H1 (cell line): ENCODE results near the gene HORMAD2. TPM values are rescaled to one million over a fixed set of nuclear protein-coding genes. Genes with fewer than 3 reads are reported as not detected.

Experiments used
- CTCF ChIA-PET: fragments of 300-600 bp; sonication (Branson Sonifier 250); formaldehyde crosslinking; loops from one replicate; lab custom pipeline; 2021; ENCODE audit not compliant: partially characterized antibody; lab: Charles Lee
- POLR2A ChIA-PET: fragments of 300-600 bp; sonication (Branson Sonifier 250); formaldehyde crosslinking; loops from one replicate; lab custom pipeline; 2021; ENCODE audit warnings: inconsistent platforms; ENCODE audit not compliant: partially characterized antibody; lab: Charles Lee
- DNase-seq, 2 experiments: peaks; one replicate each; pipeline versions ENCODE4 v3.0.0 to v3.0.0-alpha.2; 2010 to 2022; ENCODE audit warnings: low spot score in 2 of 2, low read depth in 1 of 2, mixed read lengths in 1 of 2
- FAIRE-seq: peaks from 2 replicates; lab custom pipeline; 2011; peaks lifted over from hg19 to GRCh38; lab: Jason Lieb, UNC
- H2AFZ ChIP-seq: 2 replicates; pipeline ENCODE4 v1.8.1; 2012; ENCODE audit warnings: low read length, inconsistent platforms
- H2AK5ac ChIP-seq: 2 replicates; pipeline ENCODE4 v1.6.1; 2013; ENCODE audit warnings: low read depth, low read length
- H2BK120ac ChIP-seq: replicated peaks from 2 replicates; pipeline ENCODE3; 2013; ENCODE audit warnings: low read depth, low read length, inconsistent platforms
- H2BK12ac ChIP-seq: 2 replicates; pipeline ENCODE4 v1.6.1; 2013; ENCODE audit warnings: low read depth, low read length
- H2BK15ac ChIP-seq: 2 replicates; pipeline ENCODE4 v1.6.1; 2013; ENCODE audit warnings: low read length
- H2BK20ac ChIP-seq: 2 replicates; pipeline ENCODE4 v1.6.1; 2013; ENCODE audit warnings: low read length
- H2BK5ac ChIP-seq: 2 replicates; pipeline ENCODE4 v1.6.1; 2013; ENCODE audit warnings: low read depth, low read length
- H3K14ac ChIP-seq: 2 replicates; pipeline ENCODE4 v1.6.1; 2013; ENCODE audit warnings: inconsistent platforms; ENCODE audit not compliant: insufficient read length
- H3K18ac ChIP-seq: 2 replicates; pipeline ENCODE4 v1.6.1; 2013; ENCODE audit warnings: low read length; ENCODE audit errors: extremely low read depth
- H3K23ac ChIP-seq: 2 replicates; pipeline ENCODE4 v1.6.1; 2013; ENCODE audit warnings: inconsistent platforms; ENCODE audit not compliant: insufficient read length
- H3K23me2 ChIP-seq: 2 replicates; pipeline ENCODE4 v1.6.1; 2013; ENCODE audit warnings: low read depth, low read length
- H3K27ac ChIP-seq: 2 replicates; pipeline ENCODE4 v1.6.1; 2011; ENCODE audit warnings: low read depth, low read length, inconsistent platforms
- H3K27me3 ChIP-seq, 4 experiments: replicated peaks in 1 of 4; 1 replicate in 1 of 4; 2 replicates in 3 of 4; pipeline versions ENCODE4 v1.6.1 to v1.8.1; 2011 to 2013; ENCODE audit warnings: low read length in 3 of 4, mild to moderate bottlenecking in 3 of 4, inconsistent platforms in 2 of 4, mixed read lengths in 2 of 4, moderate library complexity in 1 of 4; ENCODE audit not compliant: control insufficient read depth in 3 of 4, insufficient read depth in 3 of 4; ENCODE audit errors: extremely low read depth in 1 of 4
- H3K36me3 ChIP-seq, 4 experiments: 2 replicates each; pipeline versions ENCODE4 v1.6.1 to v1.8.1; 2011 to 2013; ENCODE audit warnings: mild to moderate bottlenecking in 4 of 4, low read length in 3 of 4, moderate library complexity in 2 of 4, control low read depth in 1 of 4, inconsistent platforms in 1 of 4; ENCODE audit not compliant: insufficient read depth in 4 of 4, control insufficient read depth in 2 of 4
- H3K4ac ChIP-seq: replicated peaks from 2 replicates; pipeline ENCODE3; 2013; ENCODE audit warnings: low read length, low read depth, mixed read lengths, inconsistent platforms; ENCODE audit not compliant: insufficient read length
- H3K4me1 ChIP-seq, 4 experiments: replicated peaks in 1 of 4; 1 replicate in 1 of 4; 2 replicates in 3 of 4; pipeline versions ENCODE4 v1.6.1 to v1.8.1; 2011 to 2013; ENCODE audit warnings: low read length in 3 of 4, inconsistent platforms in 2 of 4, mixed read lengths in 1 of 4; ENCODE audit not compliant: insufficient read depth in 4 of 4, control insufficient read depth in 3 of 4
- H3K4me2 ChIP-seq, 2 experiments: 2 replicates each; pipeline versions ENCODE4 v1.6.1 to v1.8.1; 2011 to 2013; ENCODE audit warnings: low read depth in 2 of 2, low read length in 2 of 2, control low read depth in 1 of 2, inconsistent platforms in 1 of 2, mild to moderate bottlenecking in 1 of 2; ENCODE audit not compliant: insufficient read depth in 1 of 2
- H3K4me3 ChIP-seq, 4 experiments: fragments of 200-600, 300-600 bp in 1 of 4; sonication (generic), shearing (Covaris generic), sonication (Bioruptor Twin) in 1 of 4; 2 replicates each; pipeline versions ENCODE4 v1.5.1 to v1.8.1; 2011 to 2016; ENCODE audit warnings: low read length in 4 of 4, low read depth in 3 of 4, control low read depth in 2 of 4, inconsistent platforms in 2 of 4, mild to moderate bottlenecking in 2 of 4, mixed read lengths in 1 of 4, moderate library complexity in 1 of 4; ENCODE audit not compliant: insufficient read depth in 2 of 4; ENCODE audit errors: extremely low read depth in 1 of 4
- H3K56ac ChIP-seq: replicated peaks from 2 replicates; pipeline ENCODE3; 2013; ENCODE audit warnings: low read depth, mild to moderate bottlenecking, mixed read lengths, low read length, inconsistent platforms; ENCODE audit not compliant: insufficient read length
- H3K79me1 ChIP-seq: 2 replicates; pipeline ENCODE4 v1.6.1; 2013; ENCODE audit warnings: low read depth, low read length, control low read depth
- H3K79me2 ChIP-seq, 2 experiments: 2 replicates each; pipeline versions ENCODE4 v1.6.1 to v1.8.1; 2012 to 2013; ENCODE audit warnings: low read length in 2 of 2, mild to moderate bottlenecking in 2 of 2, inconsistent platforms in 1 of 2; ENCODE audit not compliant: insufficient read depth in 2 of 2, control insufficient read depth in 1 of 2
- H3K9ac ChIP-seq, 4 experiments: replicated peaks in 1 of 4; 1 replicate in 1 of 4; 2 replicates in 3 of 4; pipeline versions ENCODE4 v1.6.1 to v1.8.1; 2011 to 2013; ENCODE audit warnings: low read depth in 3 of 4, low read length in 3 of 4, control low read depth in 2 of 4, mild to moderate bottlenecking in 2 of 4, moderate library complexity in 2 of 4, inconsistent platforms in 1 of 4; ENCODE audit errors: extremely low read depth in 1 of 4
- H3K9me3 ChIP-seq, 2 experiments: 2 replicates each; pipeline versions ENCODE4 v1.6.1 to v1.8.1; 2012 to 2013; ENCODE audit warnings: mild to moderate bottlenecking in 2 of 2, moderate library complexity in 2 of 2, control low read depth in 1 of 2, inconsistent platforms in 1 of 2, low read depth in 1 of 2, low read length in 1 of 2, mixed read lengths in 1 of 2; ENCODE audit not compliant: insufficient read depth in 2 of 2
- H4K20me1 ChIP-seq, 2 experiments: replicated peaks in 1 of 2; 2 replicates each; pipeline versions ENCODE3 to v1.8.1; 2011 to 2013; ENCODE audit warnings: inconsistent platforms in 2 of 2, low read length in 2 of 2, mild to moderate bottlenecking in 1 of 2; ENCODE audit not compliant: insufficient read depth in 2 of 2, control insufficient read depth in 1 of 2
- H4K5ac ChIP-seq: 2 replicates; pipeline ENCODE4 v1.6.1; 2013; ENCODE audit warnings: low read length, low read depth, mixed read lengths, inconsistent platforms; ENCODE audit not compliant: insufficient read length
- H4K8ac ChIP-seq: 2 replicates; pipeline ENCODE4 v1.8.0; 2013; ENCODE audit warnings: mild to moderate bottlenecking, moderate library complexity, low read length, inconsistent platforms; ENCODE audit not compliant: insufficient read depth; ENCODE audit errors: extremely low read depth
- H4K91ac ChIP-seq: replicated peaks from 2 replicates; pipeline ENCODE3; 2013; ENCODE audit warnings: low read length, mixed read lengths, inconsistent platforms; ENCODE audit not compliant: insufficient read length
- CBX8 ChIP-seq: fragments of 300-800, 300-1000 bp; sonication (generic); IDR thresholded peaks from 2 replicates; pipeline ENCODE4 v1.7.1; 2016; ENCODE audit warnings: low read depth, low read length, borderline replicate concordance
- CEBPB ChIP-seq: IDR thresholded peaks from 2 replicates; pipeline ENCODE4 v1.6.1; 2012; ENCODE audit warnings: low read depth, low read length
- EP300 ChIP-seq, 2 experiments: IDR thresholded peaks; 1 replicate in 1 of 2; 2 replicates in 1 of 2; pipeline ENCODE4 v1.6.1; 2011 to 2012; ENCODE audit warnings: low read depth in 2 of 2, low read length in 2 of 2, mild to moderate bottlenecking in 2 of 2, borderline replicate concordance in 1 of 2, inconsistent platforms in 1 of 2, moderate library complexity in 1 of 2
- HDAC6 ChIP-seq: IDR thresholded peaks from one replicate; pipeline ENCODE4 v1.7.1; 2012; ENCODE audit warnings: low read depth, mild to moderate bottlenecking, inconsistent platforms, low read length, moderate library complexity
- SP1 ChIP-seq: IDR thresholded peaks from 2 replicates; pipeline ENCODE4 v1.6.1; 2011; ENCODE audit warnings: low read depth, low read length
- WGBS, 2 experiments: shearing (Covaris generic) in 1 of 2; methylation state at CpG; one replicate each; pipeline versions ENCODE4 v1.1.6 to v1.1.7; 2013 to 2015; ENCODE audit warnings: low lambda C conversion rate in 2 of 2, mixed read lengths in 2 of 2, inconsistent platforms in 1 of 2, low coverage in 1 of 2, missing lambda C conversion rate in 1 of 2; ENCODE audit not compliant: insufficient replicate concordance in 2 of 2, insufficient coverage in 1 of 2, insufficient read length in 1 of 2; ENCODE audit errors: extremely low coverage in 1 of 2, missing lambda C conversion rate in 1 of 2; 5-methylcytosine and 5-hydroxymethylcytosine counted together
- polyA plus RNA-seq, 7 experiments: library from polyadenylated mRNA; depleted of rRNA in 3 of 7; stranded (reverse) in 5 of 7; unstranded in 2 of 7; fragments of >200 nt in 5 of 7; fragments of 200-250 nt in 2 of 7; gene quantifications; 1 replicate in 5 of 7; 2 replicates in 1 of 7; 4 replicates in 1 of 7; pipeline versions ENCODE4 v1.2.1 to v1.2.3, GENCODE V29; 2011 to 2013; ENCODE audit warnings: missing spikeins in 2 of 7, mixed read lengths in 2 of 7
- total RNA-seq: library from RNA; stranded (reverse); fragmentation: NEBNext Ultra II Directional; extraction: Animal tissue kit (Norgen Biotek cat#: 25700); gene quantifications from 2 replicates; pipeline ENCODE4 v1.2.1, GENCODE V29; 2021

Gene HORMAD2
- total and polyA plus RNA-seq, 2 of the 8 experiments (the other 6 are each of a cell fraction or from before 2014, with no cell fraction given): 0.03 TPM; not detected in 1

DNA sequence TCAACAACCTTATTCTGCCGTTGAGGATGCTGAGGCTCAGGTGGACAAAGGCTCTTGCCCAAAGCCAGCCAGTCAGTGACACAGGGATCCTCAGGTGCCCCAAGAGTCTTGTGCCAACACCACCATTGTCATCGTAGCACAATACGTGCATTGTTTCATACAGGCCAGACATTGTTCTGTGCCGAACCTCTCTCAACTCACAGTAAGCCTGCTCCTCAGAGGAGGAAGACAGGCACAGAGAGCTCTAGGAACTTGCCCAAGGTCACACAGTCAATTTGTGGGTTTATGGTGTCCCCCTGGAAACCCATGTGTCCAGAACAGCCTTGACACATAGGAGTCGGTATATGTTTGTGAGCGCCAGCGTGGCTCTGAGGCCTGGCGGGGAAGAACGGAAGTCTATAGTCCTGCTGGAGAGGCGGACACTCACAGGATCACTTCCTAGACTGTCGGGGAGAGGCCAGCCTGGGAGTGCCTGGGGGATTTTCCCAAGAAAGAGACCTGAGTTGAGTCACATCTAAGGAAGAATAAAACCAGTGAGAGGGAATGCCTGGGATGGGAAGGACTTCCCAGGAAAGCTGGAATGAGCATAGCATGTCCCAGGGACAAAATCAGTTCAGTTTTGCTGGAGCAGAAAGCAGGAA lies 146.0 kb downstream of the HORMAD2 start:
- no peak for FAIRE-seq
- Histone ChIP-seq H3K27me3 (no peaks in the 10 kb centered on the region; a peak in 1 of 7 replicates), H3K9me3 (no peaks in the 10 kb centered on the region), H3K14ac (no peak overlapping the region), H3K27ac (no peak overlapping the region), H3K23ac (no peak overlapping the region), H3K4me3 (no peak overlapping the region), H4K5ac (no peak overlapping the region), H3K4ac (no peak overlapping the region), H3K79me1 (no peaks in the 10 kb centered on the region; the same call in 1 of the 2 replicates), H4K20me1 (peaks cover 0 to 2% of the 10 kb centered on the region in 2 experiments), H2AK5ac (peak overlapping the region; percentile 18; the same call in 1 of the 2 replicates), H3K23me2 (no peaks in the 10 kb centered on the region; the same call in 1 of the 2 replicates), H3K79me2 (no peaks in the 10 kb centered on the region), H3K4me1 (peaks cover 0 to 6% (median 5%) of the 10 kb centered on the region in 4 experiments; a peak in 5 of 7 replicates), H2BK15ac (peak overlapping the region; percentile 75; the same call in 1 of the 2 replicates), H3K4me2 (no peak overlapping the region), H2BK5ac (no peak overlapping the region), H3K36me3 (no peaks in the 10 kb centered on the region), H4K8ac (no peak overlapping the region), H2BK20ac (0 out of 2 replicates have a peak overlapping the region, but pooled peaks have one; percentile 43), H3K9ac (peak overlapping the region in 1 of 4 experiments; percentile 11; a peak in 1 of 7 replicates), H3K56ac (no peak overlapping the region), H2BK12ac (peak overlapping the region; percentile 35; the same call in 1 of the 2 replicates), H2AFZ (no peak overlapping the region), H3K18ac (peak overlapping the region; percentile 38; the same call in 1 of the 2 replicates), H2BK120ac (no peak overlapping the region), H4K91ac (peak overlapping the region; percentile 69)
- POLR2A ChIA-PET: interaction anchor here (0.9 kb wide), 1 partner anchor 17 kb away, joined by 3 read pairs; no protein-coding TSS in a partner anchor
- CTCF ChIA-PET: interaction anchor here (1.1 to 1.8 kb wide), 4 partner anchors 18 to 120 kb away, joined by 3 to 6 read pairs (median 3); no protein-coding TSS in a partner anchor
- DNase-seq: no peak
- WGBS, 2 experiments: 92% methylated on average over 11 of the region's 11 CpGs; no CpG with 5 or more reads in 1 of the 2 experiments
- TF ChIP-seq SP1 (no peak), EP300 (IDR thresholded peaks at IDR 0.05; ENCODE audit: borderline replicate concordance in 1 of 2, low read depth in 2 of 2, low read length in 2 of 2) (no peak), HDAC6 (no peak), CEBPB (no peak), CBX8 (no peak)
